Ovary (tissue), 9 donors: ENCODE data around the gene SLC4A3. TPM values are rescaled to one million over a fixed set of nuclear protein-coding genes. Genes with fewer than 3 reads are reported as not detected.
"Not testable (repeated sequence)": the region's sequence is repeated elsewhere in the genome, so short reads cannot be mapped to it uniquely, and the experiment has no call there.

Experiments used
- DNase-seq, 5 donors: peaks; one replicate each; pipeline ENCODE4 v3.0.0-alpha.2; 2019 to 2020
- H3K27ac ChIP-seq, 2 donors: fragments of 200-600 bp; one replicate each; pipeline versions ENCODE4 v1.5.1 to v1.8.0; 2019 to 2022
- H3K27me3 ChIP-seq: fragments of 200-600 bp; one replicate; pipeline ENCODE4 v1.8.0; 2022
- H3K36me3 ChIP-seq: fragments of 200-600 bp; sonication (generic); one replicate; pipeline ENCODE4 v1.5.1; 2019
- H3K4me1 ChIP-seq: one replicate; pipeline ENCODE4 v1.8.1; 2013; ENCODE audit warnings: mild to moderate bottlenecking, moderate library complexity; ENCODE audit not compliant: insufficient read depth
- H3K4me3 ChIP-seq: fragments of 200-600 bp; sonication (generic); one replicate; pipeline ENCODE4 v1.5.1; 2017
- H3K9me3 ChIP-seq, 2 donors: fragments of 200-600 bp in 1 of 2; sonication (generic) in 1 of 2; one replicate each; pipeline versions ENCODE4 v1.5.1 to v1.8.1; 2013 to 2019; ENCODE audit warnings: mild to moderate bottlenecking in 1 of 2, moderate library complexity in 1 of 2
- CTCF ChIP-seq, 3 donors: fragments of 450-650 bp in 2 of 3; fragments of 200-600 bp in 1 of 3; IDR thresholded peaks; one replicate each; pipeline versions ENCODE4 v1.5.1 to v1.8.0; 2016 to 2022; ENCODE audit warnings: antibody characterized with exemption in 3 of 3, mild to moderate bottlenecking in 1 of 3
- EP300 ChIP-seq: sonication (generic); formaldehyde crosslinking; IDR thresholded peaks from one replicate; pipeline ENCODE4 v1.6.1; 2017; ENCODE audit warnings: antibody characterized with exemption
- POLR2A ChIP-seq: fragments of 450-650 bp; IDR thresholded peaks from one replicate; pipeline ENCODE4 v1.6.1; 2017; ENCODE audit warnings: antibody characterized with exemption, mild to moderate bottlenecking, moderate library complexity
- WGBS, 3 donors: extraction: QIAGEN DNeasy Blood & Tissue Kit in 1 of 3; methylation state at CpG; one replicate each; pipeline versions ENCODE4 v1.1.5 to v1.1.7; 2013 to 2017; 5-methylcytosine and 5-hydroxymethylcytosine counted together
- intact Hi-C, 4 donors: fragments of 100-400 bp; cut with DNase I; formaldehyde crosslinking; loops; one replicate each; pipeline versions ENCODE4 v1.11.0 to v1.15.1; 2022 to 2023
- polyA plus RNA-seq, 2 donors: library from polyadenylated mRNA; stranded (reverse); fragments of 200-250 nt in 1 of 2; fragments of 350-450 nt in 1 of 2; fragmentation: Illumina TruSeq in 1 of 2; extraction: RNeasy Lipid Tissue Mini Kit (QIAGEN cat#74804) in 1 of 2; gene quantifications; one replicate each; pipeline ENCODE4 v1.2.3, GENCODE V29; 2013 to 2014
- total RNA-seq, 7 donors: library from RNA; depleted of rRNA in 2 of 7; stranded (reverse); fragments of >200 nt in 2 of 7; fragmentation: NEBNext Ultra II Directional in 3 of 7; extraction: Animal tissue kit (Norgen Biotek cat#: 25700) in 3 of 7; gene quantifications; one replicate each; pipeline versions ENCODE4 v1.1.0 to v1.2.4, GENCODE V29; 2016 to 2023
- donor health status: DM: no; HTN: no; CAD: no; lungs with moderate emphysema.
- donor health status: DM: no; HTN: no; CAD: no.
- donor health status: Bipolar disorder and iron deficiency.
- donor health status: DM: yes; HTN: yes; CAD: no.
- donor health status: DM: no; HTN: no; CAD: no.
- donor health status: DM: yes; HTN: yes; CAD: no.

SLC4A3 gene
- total and polyA plus RNA-seq, 9 donors: 5.3 to 232 (median 98.5) TPM

- Histone ChIP-seq H3K4me3 (no peak overlapping the region), H3K4me1 (peaks cover 20% of the 10 kb centered on the region), H3K27me3 (no peaks in the 10 kb centered on the region), H3K36me3 (no peaks in the 10 kb centered on the region), H3K9me3 (no peaks in the 10 kb centered on the region), H3K27ac (no peak overlapping the region)
- TF ChIP-seq EP300: no peak
- no peak for TF ChIP-seq POLR2A
- TF ChIP-seq CTCF (IDR thresholded peaks at IDR 0.05): no peak
- intact Hi-C loops: loop anchor here in 1 of 4 donors (10.0 kb wide), 1 partner anchor 47 kb away; no protein-coding TSS in a partner anchor
- WGBS, 3 donors: 78 to 82% (median 81%) methylated on average over 2 of the region's 2 CpGs
- DNase-seq: no peak
Measured at GRCh38 chr2:219648176-219648575, 20.7 kb downstream of the SLC4A3 start.

GRCh38 chr2:219648963-219649362 is 21.5 kb downstream of the SLC4A3 start:
- no peaks in the 10 kb centered on the region for H3K27me3 ChIP-seq
- 82 to 91% (median 87%) methylated on average over 4 of the region's 4 CpGs for WGBS, 3 donors
- H3K4me1 ChIP-seq: peaks cover 13% of the 10 kb centered on the region
- TF ChIP-seq POLR2A (no peak), EP300 (no peak), CTCF (IDR thresholded peaks at IDR 0.05) (no peak)
- no peaks in the 10 kb centered on the region for H3K9me3 ChIP-seq
- no peaks in the 10 kb centered on the region for H3K36me3 ChIP-seq
- H3K27ac ChIP-seq: no peak overlapping the region
- no peak overlapping the region for H3K4me3 ChIP-seq
- no peak for DNase-seq
- intact Hi-C loops: loop anchor here in 1 of 4 donors (10.0 kb wide), 1 partner anchor 46 kb away; no protein-coding TSS in a partner anchor

DNA sequence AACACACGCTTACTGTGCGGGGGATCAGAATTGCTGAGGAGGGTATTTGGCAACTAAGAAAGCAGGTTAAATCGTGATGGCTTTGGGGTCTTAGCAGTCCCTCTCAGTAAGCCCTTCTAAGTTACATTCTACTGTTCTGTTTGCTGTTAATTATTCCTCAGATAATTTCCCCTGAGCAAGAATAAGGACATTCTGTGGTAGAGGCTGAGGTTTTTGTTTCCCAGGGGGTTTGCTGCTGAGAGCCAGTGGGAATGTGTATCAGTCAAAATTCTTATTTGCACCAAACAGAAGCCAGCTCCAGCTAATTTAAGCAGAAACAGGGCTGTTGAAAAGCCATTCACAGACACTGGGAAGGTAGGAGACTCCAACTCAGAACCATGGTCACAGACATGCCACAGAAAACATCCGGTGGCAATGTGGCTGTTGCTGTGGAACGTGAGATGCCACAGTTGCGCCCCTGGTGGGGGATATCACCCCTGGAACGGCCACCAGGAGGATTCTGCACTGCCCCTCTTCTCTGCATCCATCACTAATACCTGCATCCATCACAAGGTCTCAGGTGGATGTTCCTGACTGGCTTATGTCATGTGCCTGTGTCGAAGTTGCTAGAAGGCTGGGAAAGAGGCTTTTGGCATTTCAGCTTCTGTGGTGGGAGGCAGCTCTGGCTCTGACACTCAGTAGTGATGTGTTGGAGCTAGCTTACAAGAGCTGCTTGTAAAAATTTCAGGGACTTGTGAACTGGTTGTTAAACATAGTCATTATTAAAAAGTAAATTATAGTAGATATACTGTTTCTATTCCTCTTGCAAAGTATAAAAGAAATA is 23.2 kb downstream of the SLC4A3 start:
- TF ChIP-seq POLR2A (no peak), EP300 (no peak), CTCF (IDR thresholded peaks at IDR 0.05) (no peak)
- Histone ChIP-seq H3K9me3 (no peaks in the 10 kb centered on the region), H3K4me1 (peaks cover 6% of the 10 kb centered on the region), H3K36me3 (no peaks in the 10 kb centered on the region), H3K27me3 (no peaks in the 10 kb centered on the region), H3K4me3 (no peak overlapping the region), H3K27ac (no peak overlapping the region)
- DNase-seq: no peak
- intact Hi-C loops: loop anchor here in 1 of 4 donors (2.0 kb wide), 1 partner anchor 38 kb away; no protein-coding TSS in a partner anchor
- 28 to 51% (median 37%) methylated on average over 8 of the region's 8 CpGs for WGBS, 3 donors

DNA sequence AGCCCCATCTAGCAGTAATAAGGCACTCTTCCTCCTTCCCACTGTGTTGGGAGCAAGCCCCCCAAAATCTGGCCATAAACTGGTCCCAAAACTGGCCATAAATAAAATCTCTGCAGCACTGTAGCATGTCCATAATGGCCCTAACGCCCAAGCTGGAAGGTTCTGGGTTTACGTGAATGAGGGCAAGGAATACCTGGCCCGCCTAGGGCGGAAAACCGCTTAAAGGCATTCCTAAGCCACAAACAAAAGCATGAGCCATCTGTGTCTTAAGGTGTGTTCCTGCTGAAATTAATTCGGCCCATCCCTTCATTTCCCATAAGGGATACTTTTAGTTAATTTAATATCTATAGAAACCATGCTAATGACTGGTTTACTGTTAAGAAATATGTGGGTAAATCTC is 24.2 kb downstream of the SLC4A3 start:
- H3K4me1 ChIP-seq: not testable (repeated sequence)
- 81 to 82% (median 82%) methylated on average over 6 of the region's 6 CpGs for WGBS, 3 donors

GRCh38 chr2:219656526-219656925 is 29.1 kb downstream of the SLC4A3 start:
- Histone ChIP-seq H3K27ac (no peak overlapping the region), H3K4me1 (no peaks in the 10 kb centered on the region), H3K4me3 (no peak overlapping the region), H3K9me3 (no peaks in the 10 kb centered on the region), H3K36me3 (no peaks in the 10 kb centered on the region), H3K27me3 (no peaks in the 10 kb centered on the region)
- TF ChIP-seq POLR2A: no peak
- no peak for TF ChIP-seq EP300
- no peak for TF ChIP-seq CTCF (IDR thresholded peaks at IDR 0.05)
- intact Hi-C loops: no loop called here
- WGBS, 3 donors: 89 to 98% (median 93%) methylated on average over 1 of the region's 1 CpG
- no peak for DNase-seq

More for the DNA sequence above, 24.2 kb downstream of the SLC4A3 start:
- H3K27me3 ChIP-seq, H3K27ac ChIP-seq, H3K4me3 ChIP-seq, H3K9me3 ChIP-seq, DNase-seq, H3K36me3 ChIP-seq: not testable (repeated sequence)
- intact Hi-C loops: loop anchor here in 1 of 4 donors (2.0 kb wide), 1 partner anchor 37 kb away; no protein-coding TSS in a partner anchor
